AG20443 (cell line): ENCODE measurements around the gene COLGALT1.
"Not testable (repeated sequence)": the region's sequence is repeated elsewhere in the genome, so short reads cannot be mapped to it uniquely, and the experiment has no call there.

Experiments used
- DNase-seq: peaks from one replicate; pipeline ENCODE4 v3.0.0; 2012; ENCODE audit warnings: low spot score, mixed read lengths

COLGALT1 gene

GRCh38 chr19:17532557-17532956, 22.9 kb upstream of the COLGALT1 start:
- DNase-seq: no peak

GRCh38 chr19:17534767-17535166, 20.7 kb upstream of the COLGALT1 start:
- no peak for DNase-seq

GRCh38 chr19:17536955-17537354, 18.5 kb upstream of the COLGALT1 start:
- DNase-seq: no peak

GRCh38 chr19:17538684-17539237, 16.7 kb upstream of the COLGALT1 start:
- no peak for DNase-seq

GRCh38 chr19:17539238-17540117, 16.0 kb upstream of the COLGALT1 start:
- peak; percentile 97 for DNase-seq

- no peak for DNase-seq
Measured at GRCh38 chr19:17540174-17540573, 15.3 kb upstream of the COLGALT1 start.

- no peak for DNase-seq
Measured at GRCh38 chr19:17541184-17541759, 14.2 kb upstream of the COLGALT1 start.

GRCh38 chr19:17542042-17542441, 13.4 kb upstream of the COLGALT1 start:
- no peak for DNase-seq

GRCh38 chr19:17542793-17543582, 12.5 kb upstream of the COLGALT1 start:
- no peak for DNase-seq

- DNase-seq: no peak
Measured at GRCh38 chr19:17543986-17544385, 11.5 kb upstream of the COLGALT1 start.

GRCh38 chr19:17544418-17544817, 11.0 kb upstream of the COLGALT1 start:
- no peak for DNase-seq

- DNase-seq: no peak
Measured at GRCh38 chr19:17548145-17548544, 7.3 kb upstream of the COLGALT1 start.

- no peak for DNase-seq
Measured at GRCh38 chr19:17549085-17549740, 6.2 kb upstream of the COLGALT1 start.

- DNase-seq: no peak
Measured at GRCh38 chr19:17550076-17550667, 5.3 kb upstream of the COLGALT1 start.

- not testable (repeated sequence) for DNase-seq
Measured at GRCh38 chr19:17552735-17553134, 2.7 kb upstream of the COLGALT1 start.

GRCh38 chr19:17553256-17553655, 2.2 kb upstream of the COLGALT1 start:
- peak; percentile 83 for DNase-seq

- DNase-seq: no peak
Measured at GRCh38 chr19:17554968-17555479, 425 bp upstream of the COLGALT1 start.

- DNase-seq: peak; percentile 74
Measured at GRCh38 chr19:17555929-17556813, 722 bp downstream of the COLGALT1 start.

GRCh38 chr19:17556995-17557394, 1.5 kb downstream of the COLGALT1 start:
- no peak for DNase-seq

- DNase-seq: no peak
Measured at GRCh38 chr19:17557466-17557865, 2.0 kb downstream of the COLGALT1 start.
